GM18873 (cell line): ENCODE results near the gene TOR4A.

Experiments
- ATAC-seq: cut with Tn5 transposase; IDR thresholded peaks from one replicate; pipeline ENCODE4 v1.9.1; 2021; ENCODE audit warnings: mild to moderate bottlenecking, moderate library complexity, moderate number of reproducible peaks; ENCODE audit not compliant: unreplicated experiment, low FRiP score

TOR4A gene

DNA sequence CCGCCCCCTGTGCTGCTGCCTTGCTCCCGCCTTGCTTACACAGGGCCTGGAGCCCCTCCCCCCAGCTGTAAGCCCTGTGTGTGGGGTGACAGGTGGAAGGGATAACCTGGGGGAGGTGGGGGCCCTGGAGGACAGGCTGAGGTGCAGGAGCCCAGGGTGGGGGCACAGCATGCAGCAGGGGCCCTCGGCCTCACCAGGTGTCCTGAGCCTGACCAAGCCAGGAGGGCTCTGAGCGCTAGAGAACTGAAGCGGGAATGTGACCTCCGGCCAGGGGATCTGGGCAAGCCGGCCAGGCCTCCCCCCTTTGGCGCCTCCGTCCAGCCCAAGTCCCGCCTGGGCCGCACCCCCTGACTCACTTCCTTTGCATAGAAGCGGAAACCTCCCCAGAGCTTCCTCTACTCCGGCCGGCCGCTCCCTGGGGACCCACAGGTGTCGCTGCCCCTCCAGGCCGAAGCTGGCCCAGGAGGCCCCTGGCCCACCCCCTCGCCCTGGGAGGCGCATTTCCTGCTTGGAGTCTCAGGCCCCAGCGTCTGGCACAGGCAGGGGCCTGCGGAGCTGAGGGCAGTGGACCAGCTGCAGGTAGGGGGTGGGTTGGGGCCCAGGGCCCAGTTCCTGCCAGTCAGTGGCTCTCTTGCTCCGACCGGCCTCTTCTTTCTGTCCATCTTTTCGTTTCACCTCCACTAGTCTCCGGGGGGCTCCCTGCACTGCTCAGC, at the start of gene TOR4A:
TSS of gene TOR4A (plus strand) at position 398 of the 713 bp plus-strand sequence. CDS start 964 bp downstream, outside the sequence.
- ATAC-seq: peak; percentile 64

DNA sequence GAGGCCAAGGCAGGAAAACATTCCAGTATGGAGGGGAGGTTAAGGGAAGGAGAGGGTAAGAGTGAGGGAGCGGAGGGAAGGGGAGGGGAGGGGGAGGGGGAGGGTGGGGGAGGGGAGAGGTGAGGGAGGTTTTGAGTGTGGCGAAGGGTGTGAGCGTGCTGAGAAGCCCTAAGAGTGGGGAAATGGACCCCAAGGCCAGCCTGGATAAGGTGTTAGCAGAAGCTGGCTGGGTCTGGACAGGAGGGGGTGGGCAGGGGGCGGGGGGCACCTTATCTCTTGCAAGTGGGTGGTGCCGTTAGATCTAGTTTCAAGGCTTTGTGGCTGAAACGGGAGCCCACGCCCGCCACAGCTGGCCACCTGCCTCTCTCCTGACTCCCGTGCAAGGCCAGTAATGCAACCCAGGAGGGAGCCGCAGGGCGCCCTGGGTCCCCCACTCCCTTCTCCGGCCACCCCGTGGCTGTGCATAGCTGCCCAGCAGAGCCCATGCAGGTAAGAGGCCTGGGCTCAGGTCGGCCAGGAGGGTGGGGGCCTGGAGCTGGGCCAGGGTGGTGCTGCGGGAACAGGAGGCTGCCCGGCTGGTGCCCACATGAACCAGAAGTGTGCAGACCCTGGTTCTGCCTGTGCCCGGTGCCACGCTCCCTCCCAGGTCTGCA, 49.5 kb upstream of the TOR4A start:
- ATAC-seq: no peak

DNA sequence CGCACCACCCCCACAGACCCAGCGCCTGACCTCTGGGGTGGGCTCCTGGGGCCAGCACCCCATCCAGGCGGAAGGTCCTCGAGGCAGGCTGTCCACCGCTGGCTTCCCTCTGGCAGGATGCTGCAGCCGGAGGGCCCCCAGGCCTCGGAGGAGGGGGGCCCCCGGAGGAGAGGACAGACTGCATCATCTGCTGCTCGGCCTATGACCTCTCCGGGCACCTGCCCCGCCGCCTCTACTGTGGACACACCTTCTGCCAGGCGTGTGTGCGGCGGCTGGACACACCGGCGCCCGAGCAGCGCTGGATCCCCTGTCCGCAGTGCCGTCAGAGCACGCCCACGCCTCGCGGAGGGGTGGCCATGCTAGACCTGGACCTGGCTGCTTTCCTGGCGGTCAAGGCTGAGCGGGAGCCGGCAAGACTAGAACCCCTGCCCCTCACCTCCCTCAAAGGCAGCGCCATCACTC, 49.0 kb upstream of the TOR4A start:
- ATAC-seq: no peak

DNA sequence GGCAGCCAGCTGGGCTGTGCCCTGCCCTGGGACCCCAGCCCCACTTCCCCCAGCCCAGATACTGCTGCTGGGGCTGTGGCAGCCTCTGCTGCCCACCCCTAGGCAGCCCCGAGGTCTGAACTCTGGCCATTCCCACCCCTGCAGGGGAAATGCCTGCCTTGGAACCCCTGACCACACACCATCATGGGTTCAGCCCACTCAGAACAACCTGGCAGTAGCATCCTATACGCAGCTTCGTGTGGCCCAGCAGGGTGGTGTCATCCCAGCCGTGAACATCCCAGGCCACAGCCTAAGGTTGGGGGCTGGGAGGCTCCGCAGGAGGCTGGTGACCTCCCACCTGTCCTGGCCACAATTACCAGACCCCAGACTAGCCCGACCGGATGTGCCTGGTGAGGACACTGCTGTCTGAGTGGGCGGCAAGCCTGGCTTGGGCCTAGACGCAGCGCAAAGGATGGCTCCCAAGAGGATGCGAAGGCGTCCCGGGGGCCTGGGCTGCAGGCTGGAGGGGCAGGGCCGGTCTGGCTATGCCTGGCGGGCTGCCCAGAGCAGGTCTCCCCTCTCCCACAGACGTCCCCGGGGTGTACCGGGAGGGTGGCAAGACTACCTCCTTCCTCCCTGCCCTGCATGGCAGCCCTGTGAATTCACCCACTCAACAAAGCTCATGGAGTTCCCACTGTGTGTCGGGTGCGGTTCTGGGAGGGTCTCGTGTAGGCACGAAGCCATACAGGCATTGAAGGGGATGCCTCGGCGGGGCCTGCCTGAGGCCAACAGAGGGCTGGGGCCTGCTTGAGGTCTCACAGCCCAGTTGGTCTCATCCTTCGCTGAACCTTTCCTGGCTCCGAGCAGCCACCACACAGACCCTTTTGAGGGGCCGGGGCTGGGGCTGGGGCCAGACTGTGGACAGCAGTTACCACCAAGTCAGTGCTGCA, 48.3 kb upstream of the TOR4A start:
- ATAC-seq: no peak

DNA sequence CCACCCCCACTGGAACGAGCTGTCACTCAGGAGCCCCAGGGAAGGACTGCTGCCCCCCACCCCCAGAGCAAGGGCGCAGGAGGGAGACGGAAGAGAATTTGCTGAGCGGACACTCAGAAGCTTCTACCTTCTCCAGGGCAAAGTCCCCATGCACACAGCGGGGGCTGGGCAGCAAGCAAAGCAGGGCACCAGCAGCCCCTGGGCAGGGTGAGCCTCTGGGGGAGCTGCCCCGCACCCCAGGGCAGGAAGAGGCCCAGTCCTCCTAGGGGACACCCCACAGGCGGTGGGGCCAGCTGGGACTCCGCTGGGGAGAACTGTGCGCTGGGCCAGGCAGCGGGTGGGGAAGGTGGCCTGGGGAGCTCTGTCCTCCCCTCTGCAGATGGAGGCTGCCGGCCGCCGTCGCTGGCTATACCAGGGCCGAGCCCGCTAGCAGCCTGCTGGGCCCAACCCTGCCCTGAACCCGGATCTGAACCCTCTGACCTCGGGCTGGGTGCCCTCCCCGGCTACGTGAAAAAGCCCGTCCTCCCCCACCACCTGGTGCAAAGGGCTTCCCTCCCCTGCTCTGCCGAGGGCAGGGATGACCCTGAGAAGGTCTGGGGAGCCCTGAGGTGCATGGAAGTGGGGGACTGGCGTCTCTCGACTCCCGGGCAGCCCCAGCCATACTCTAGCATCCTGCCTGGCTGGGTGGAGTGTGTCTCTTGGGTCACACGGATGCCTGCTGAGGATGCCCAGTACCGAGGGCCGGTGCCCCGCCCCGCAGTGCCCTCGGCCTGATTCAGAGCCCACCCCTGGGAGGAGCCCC, 47.4 kb upstream of the TOR4A start:
- ATAC-seq: no peak

DNA sequence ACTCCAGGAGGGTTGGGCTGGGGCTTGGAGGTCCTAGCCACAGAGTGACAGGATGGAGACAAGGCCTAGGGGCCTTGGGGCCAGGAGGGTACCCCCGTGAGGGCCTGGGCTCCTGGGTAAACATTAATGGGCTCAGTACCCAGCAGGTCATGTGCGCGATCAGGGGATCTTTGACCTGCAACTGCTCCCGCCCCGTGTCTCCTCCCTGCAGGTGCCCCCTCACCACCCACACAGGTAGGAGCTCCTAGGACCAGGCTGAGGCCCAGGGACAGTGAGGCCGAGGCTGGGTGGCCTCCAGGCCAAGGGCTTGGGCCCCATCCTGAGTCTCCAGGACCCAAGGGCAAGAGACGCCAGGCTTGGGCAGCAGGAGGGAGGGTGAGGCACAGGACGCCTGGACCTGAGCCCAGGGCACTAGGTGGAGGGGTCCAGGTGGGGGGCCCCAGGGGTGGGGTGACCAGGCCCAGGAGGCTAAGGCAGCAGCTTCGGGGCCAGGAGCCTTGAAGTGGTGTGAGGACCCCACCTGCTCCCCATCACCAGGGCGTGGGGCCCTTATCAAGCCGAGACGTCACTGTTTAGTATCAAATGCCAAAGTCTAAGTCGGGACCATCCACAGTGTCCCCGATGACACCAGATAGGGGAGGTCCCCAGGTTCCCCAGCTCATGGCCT, 46.7 kb upstream of the TOR4A start, which contains the start of gene SLC34A3:
TSS of gene SLC34A3 (plus strand) at position 197 of the 667 bp plus-strand sequence. CDS start 802 bp downstream, outside the sequence.
- ATAC-seq: no peak

DNA sequence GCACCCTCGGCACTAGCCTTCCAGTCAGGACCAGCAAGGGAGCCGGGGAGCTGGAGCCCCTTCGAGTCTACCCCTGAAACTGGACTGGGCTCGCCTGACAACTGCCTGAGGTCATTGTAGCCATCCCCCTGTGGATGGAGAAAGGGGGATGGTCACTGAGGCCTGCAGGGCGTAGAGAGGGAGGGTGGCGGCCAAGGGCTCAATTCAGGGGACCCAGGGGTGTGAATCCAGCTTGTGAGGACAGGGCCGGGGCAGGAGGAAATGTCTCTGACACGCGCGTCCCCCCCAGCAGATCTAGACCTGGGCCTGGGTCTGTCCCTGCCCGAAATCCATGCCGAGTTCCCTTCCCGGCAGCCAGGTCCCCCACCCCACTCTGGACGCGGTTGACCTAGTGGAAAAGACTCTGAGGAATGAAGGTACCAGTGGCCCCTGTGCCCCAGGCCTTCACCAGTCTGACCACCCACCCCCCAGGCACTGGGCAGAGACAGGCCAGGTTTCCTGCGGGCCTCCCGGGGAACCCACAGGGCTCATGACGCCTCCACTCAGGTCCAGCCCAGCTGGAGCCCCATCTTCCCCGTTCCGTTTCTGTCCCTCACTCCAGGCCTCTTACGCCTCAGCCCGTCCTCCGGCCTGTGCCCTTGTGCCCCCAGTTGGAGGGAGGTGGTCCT, 46.0 kb upstream of the TOR4A start:
- ATAC-seq: no peak

DNA sequence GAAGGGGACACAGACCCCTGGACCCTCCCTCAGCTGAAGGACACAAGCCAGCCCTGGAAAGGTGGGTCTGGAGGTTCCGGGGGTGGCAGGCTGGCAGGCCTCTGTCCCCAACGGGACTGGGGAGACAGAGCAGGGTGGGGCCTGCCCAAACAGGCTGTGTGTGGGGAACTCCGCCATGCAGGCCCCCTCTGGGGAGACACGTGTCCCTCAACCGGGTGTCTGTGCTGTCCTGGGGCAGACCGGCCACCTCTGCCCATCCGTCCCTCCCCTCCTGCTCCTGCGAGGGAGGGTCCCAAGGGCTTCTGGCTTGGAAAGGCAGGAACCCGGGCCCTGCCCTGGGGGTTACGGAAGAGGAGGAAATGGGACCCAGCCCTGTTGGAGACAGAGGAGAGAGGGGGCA, 45.4 kb upstream of the TOR4A start:
- ATAC-seq: no peak

DNA sequence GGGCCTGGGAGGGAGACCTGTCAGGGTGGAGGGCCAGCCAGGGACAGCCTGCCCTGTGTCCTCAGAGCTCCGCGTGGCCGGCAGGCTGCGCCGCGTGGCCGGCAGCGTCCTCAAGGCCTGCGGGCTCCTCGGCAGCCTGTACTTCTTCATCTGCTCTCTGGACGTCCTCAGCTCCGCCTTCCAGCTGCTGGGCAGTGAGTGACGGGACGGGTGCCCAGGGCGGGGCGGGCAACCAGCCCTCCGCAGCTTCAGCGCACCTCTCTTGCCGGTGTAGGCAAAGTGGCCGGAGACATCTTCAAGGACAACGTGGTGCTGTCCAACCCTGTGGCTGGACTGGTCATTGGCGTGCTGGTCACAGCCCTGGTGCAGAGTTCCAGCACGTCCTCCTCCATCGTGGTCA, 45.0 kb upstream of the TOR4A start:
- no peak for ATAC-seq

DNA sequence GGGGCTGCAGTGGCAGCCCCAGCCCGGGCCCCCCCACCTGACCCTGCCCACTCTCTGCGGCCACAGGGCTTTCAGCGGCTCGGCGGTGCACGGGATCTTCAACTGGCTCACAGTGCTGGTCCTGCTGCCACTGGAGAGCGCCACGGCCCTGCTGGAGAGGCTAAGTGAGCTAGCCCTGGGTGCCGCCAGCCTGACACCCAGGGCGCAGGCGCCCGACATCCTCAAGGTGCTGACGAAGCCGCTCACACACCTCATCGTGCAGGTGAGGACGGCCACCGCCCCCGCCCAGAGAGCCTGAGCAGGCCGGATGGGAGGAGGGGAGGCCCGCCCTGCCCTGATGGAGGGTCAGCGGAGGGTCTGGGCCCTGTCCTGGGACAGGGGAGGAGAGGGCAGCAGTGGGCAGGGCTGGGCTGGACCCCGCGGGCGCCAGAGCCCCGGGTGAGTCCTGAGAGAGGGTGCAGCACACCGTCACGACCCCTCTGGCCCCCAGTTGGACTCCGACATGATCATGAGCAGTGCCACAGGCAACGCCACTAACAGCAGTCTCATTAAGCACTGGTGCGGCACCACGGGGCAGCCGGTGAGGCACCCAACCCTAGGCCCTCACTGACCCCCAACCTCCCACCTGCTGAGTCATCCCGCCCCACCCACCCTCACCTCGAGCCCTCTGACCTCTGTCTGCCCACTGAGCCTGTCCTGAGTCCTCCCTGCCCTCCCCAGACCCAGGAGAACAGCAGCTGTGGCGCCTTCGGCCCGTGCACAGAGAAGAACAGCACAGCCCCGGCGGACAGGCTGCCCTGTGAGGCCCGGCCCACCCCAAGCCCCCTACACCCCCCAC, 44.2 kb upstream of the TOR4A start:
- ATAC-seq: no peak

DNA sequence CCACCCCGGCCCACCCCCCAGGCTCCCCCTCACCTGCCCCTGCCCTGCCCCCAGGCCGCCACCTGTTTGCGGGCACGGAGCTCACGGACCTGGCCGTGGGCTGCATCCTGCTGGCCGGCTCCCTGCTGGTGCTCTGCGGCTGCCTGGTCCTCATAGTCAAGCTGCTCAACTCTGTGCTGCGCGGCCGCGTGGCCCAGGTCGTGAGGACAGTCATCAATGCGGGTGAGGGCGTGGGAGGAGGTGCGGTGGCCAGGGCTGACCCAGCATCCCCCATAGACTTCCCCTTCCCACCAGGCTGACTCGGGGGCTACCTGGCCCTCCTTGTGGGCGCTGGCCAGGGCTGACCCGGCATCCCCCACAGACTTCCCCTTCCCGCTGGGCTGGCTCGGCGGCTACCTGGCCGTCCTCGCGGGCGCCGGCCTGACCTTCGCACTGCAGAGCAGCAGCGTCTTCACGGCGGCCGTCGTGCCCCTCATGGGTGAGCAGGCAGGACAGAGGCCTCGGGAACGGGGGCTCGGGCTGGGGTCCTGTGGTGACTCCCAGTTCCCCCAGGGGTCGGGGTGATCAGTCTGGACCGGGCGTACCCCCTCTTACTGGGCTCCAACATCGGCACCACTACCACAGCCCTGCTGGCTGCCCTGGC, 43.4 kb upstream of the TOR4A start:
- no peak for ATAC-seq

DNA sequence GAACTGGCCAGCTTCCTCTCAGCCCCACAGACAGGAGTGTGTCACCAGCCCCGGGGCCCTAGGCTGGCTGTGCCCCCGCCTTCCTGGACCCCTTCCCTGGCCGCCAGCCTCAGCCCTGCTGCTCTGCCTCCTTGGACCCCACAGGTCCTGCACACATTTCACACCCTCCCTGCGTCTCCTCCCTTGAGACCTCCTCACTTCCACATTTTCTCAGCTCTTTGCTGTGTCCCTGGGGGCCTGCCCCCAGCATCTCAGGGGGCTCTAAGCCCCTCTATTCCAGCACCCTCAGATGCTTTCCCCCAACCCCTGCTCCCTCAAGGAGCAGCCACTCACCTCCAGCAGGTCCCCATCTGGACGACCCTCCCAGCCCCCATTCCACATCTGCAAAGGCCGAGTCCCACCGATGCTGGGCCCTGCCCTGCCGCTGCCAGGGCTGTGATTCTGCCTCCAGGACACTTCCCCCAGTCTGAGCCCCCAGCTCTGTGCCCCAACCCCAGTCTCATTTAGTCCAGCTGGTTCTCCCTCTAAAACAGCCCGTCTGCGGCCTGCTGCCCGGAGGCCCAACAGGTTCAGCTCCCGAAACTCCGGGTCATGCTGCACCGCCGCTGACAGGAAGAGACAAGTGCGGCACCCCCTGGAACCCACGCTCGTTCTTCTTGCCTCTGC, 42.6 kb upstream of the TOR4A start:
- ATAC-seq: no peak

DNA sequence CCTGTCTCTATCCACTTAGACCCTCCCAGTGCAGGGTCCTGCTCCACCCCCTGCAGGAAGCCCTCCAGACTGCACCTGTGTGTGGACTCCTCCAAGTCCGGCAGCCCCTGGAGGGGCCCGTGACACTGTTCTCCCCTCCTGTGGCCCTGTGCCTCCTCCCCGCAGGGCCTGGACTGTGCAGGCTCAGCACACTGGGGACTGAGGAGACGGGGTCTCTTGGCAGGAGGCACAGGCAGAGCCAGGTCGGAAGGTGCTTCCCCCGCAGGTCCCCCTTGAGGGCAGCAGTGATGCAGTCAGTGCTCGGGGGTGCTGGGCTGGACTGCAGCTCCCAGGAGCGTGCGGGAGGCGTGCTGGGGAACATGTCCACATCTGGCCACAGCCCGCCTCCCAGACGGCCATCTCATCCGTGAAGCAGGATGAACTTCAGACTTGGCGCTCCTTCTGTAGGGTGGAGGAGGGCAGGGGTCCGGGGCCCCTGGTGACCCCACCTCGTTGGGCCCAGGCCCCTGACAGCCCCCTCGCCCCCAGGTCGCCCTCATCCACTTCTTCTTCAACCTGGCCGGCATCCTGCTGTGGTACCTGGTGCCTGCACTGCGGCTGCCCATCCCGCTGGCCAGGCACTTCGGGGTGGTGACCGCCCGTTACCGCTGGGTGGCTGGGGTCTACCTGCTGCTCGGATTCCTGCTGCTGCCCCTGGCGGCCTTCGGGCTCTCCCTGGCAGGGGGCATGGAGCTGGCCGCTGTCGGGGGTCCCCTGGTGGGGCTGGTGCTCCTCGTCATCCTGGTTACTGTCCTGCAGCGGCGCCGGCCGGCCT, 41.9 kb upstream of the TOR4A start:
- no peak for ATAC-seq

DNA sequence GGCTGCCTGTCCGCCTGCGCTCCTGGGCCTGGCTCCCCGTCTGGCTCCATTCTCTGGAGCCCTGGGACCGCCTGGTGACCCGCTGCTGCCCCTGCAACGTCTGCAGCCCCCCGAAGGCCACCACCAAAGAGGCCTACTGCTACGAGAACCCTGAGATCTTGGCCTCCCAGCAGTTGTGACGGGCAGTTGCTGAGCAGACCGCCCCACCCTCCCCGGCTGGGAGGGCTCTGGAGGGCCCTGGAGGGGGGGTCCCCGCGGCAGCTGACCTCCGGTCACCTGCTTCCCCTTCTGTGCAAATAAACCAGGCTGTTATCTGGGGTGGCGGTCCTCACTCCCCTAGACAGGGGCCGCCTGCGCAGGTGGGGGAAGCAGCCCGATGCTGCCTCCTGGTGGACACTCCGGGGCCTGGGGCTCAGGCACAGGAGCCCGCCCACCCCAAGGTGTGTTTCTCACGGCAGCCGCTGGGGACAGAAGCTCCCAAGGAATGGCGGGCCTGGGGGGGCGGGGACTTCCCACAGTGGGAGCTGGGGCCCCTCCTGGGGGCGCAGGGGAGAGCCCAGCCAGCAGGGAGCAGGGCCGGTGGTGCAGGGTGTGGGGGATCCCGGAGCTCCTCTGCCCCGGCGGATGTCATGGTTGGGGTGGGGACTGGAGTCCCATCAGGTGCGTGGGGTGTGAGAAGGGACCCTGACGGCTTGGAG, 41.1 kb upstream of the TOR4A start:
- ATAC-seq: no peak

DNA sequence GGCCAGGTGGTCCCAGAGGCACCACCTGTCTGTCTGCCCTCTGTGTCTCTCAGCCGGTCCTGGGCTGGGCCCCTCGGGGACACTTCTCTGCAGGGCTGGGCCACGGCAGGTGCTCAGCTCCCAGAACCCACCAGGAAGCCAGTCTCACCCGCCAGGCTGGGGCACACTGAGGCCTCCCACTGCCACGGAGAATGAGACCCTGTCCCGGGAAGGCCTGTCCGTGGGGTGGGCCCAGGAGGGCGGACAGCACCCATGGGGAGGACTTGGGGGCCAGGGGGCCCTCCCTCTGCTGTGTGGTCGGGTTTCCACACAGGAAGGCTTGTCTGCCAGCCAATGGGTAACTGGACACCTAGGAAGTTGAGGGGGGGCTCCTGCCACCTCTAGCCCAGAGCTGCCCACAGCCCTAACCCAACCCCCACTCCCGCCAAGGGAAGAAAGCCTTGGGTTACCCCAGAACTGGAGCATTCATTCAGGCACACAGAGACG, 40.5 kb upstream of the TOR4A start:
- no peak for ATAC-seq
